ENCODE results near the gene FUCA2. TPM values are rescaled to one million over a fixed set of nuclear protein-coding genes. Genes with fewer than 3 reads are reported as not detected.

Gene FUCA2
- total and polyA plus RNA-seq, 2 donors from 2014 or later: 68.6 to 73.4 TPM

DNA sequence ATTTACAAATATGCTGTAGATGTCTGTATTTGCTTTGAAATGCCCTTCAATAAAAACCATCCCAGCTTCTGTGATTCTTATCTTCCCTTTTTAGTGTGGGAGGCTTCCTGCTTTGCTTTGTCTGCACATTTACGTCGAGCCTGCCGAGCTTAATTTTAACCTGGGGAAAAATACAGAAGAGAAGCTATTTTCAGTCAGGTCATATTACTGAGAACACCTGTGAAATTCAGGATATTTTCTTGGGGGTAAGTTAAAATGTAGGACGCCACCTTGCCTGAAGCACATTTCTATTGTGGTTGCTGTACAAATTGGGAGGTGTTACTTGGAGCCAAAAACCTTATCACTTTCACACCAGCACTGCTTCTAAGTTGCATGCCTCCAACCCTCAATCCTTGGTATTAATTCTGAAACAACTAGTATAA, 43.6 kb upstream of the FUCA2 start:
- H3K27me3 ChIP-seq (ENCODE audit: control insufficient read depth, insufficient read depth, low read length): no peaks in the 10 kb centered on the region
- no peak overlapping the region for H3K27ac ChIP-seq (ENCODE audit: low read depth in 2 of 2, low read length in 2 of 2)
- peak overlapping the region in 1 of 3 donors; percentile 8 for H3K4me3 ChIP-seq (ENCODE audit: low read length in 3 of 3)
- FAIRE-seq (no peak), DNase-seq (no peak)
- no peaks in the 10 kb centered on the region for H3K9me3 ChIP-seq (ENCODE audit: control insufficient read depth in 2 of 3, insufficient read depth in 1 of 3, low read length in 3 of 3)
- TF ChIP-seq CTCF (IDR thresholded peaks at IDR 0.05; ENCODE audit: borderline replicate concordance, extremely low read depth, insufficient read depth): no peak
- no peaks in the 10 kb centered on the region for H3K36me3 ChIP-seq (ENCODE audit: control insufficient read depth in 2 of 3, insufficient read depth in 3 of 3, low read length in 3 of 3)
- no peak overlapping the region for H3K9ac ChIP-seq (ENCODE audit: low read length in 3 of 3)
- no peaks in the 10 kb centered on the region for H3K4me1 ChIP-seq (ENCODE audit: control insufficient read depth in 2 of 3, insufficient read depth in 2 of 3, low read depth in 1 of 3, low read length in 3 of 3)
- intact Hi-C loops (cut with DNase I): no loop called here

DNA sequence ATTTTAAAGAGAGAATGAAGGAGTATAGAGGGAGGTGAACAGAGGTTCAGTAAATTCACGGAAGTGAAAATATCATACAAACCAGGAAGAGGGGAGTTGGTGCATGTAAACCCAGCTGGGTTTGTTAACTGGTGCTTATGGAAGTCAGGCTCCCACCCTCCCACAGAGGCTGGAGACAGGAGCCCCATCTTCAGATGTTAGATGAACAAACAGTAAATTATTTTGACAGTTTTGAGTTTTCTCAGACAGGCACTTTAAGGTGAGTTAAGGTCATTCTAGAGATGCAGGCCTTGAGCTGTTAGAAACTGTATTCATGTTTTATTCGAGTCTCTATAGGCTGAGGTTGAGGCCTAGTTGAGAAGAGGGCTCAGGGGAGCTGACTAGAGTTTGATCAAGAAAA, 41.8 kb upstream of the FUCA2 start:
- Histone ChIP-seq H3K9me3 (ENCODE audit: control insufficient read depth in 2 of 3, insufficient read depth in 1 of 3, low read length in 3 of 3) (no peaks in the 10 kb centered on the region), H3K36me3 (ENCODE audit: control insufficient read depth in 2 of 3, insufficient read depth in 3 of 3, low read length in 3 of 3) (no peaks in the 10 kb centered on the region), H3K27ac (ENCODE audit: low read depth in 2 of 2, low read length in 2 of 2) (no peak overlapping the region), H3K4me3 (ENCODE audit: low read length in 3 of 3) (no peak overlapping the region), H3K9ac (ENCODE audit: low read length in 3 of 3) (no peak overlapping the region), H3K4me1 (ENCODE audit: control insufficient read depth in 2 of 3, insufficient read depth in 2 of 3, low read depth in 1 of 3, low read length in 3 of 3) (no peaks in the 10 kb centered on the region), H3K27me3 (ENCODE audit: control insufficient read depth, insufficient read depth, low read length) (no peaks in the 10 kb centered on the region)
- no peak for TF ChIP-seq CTCF (IDR thresholded peaks at IDR 0.05; ENCODE audit: borderline replicate concordance, extremely low read depth, insufficient read depth)
- intact Hi-C loops (cut with DNase I): no loop called here
- FAIRE-seq (no peak), DNase-seq (no peak)

GRCh38 chr6:143549949-143550268, 38.4 kb upstream of the FUCA2 start:
- no peak for TF ChIP-seq CTCF (IDR thresholded peaks at IDR 0.05; ENCODE audit: borderline replicate concordance, extremely low read depth, insufficient read depth)
- Histone ChIP-seq H3K9me3 (ENCODE audit: control insufficient read depth in 2 of 3, insufficient read depth in 1 of 3, low read length in 3 of 3) (no peaks in the 10 kb centered on the region), H3K27me3 (ENCODE audit: control insufficient read depth, insufficient read depth, low read length) (no peaks in the 10 kb centered on the region), H3K27ac (ENCODE audit: low read depth in 2 of 2, low read length in 2 of 2) (no peak overlapping the region), H3K36me3 (ENCODE audit: control insufficient read depth in 2 of 3, insufficient read depth in 3 of 3, low read length in 3 of 3) (no peaks in the 10 kb centered on the region), H3K4me1 (ENCODE audit: control insufficient read depth in 2 of 3, insufficient read depth in 2 of 3, low read depth in 1 of 3, low read length in 3 of 3) (no peaks in the 10 kb centered on the region), H3K9ac (ENCODE audit: low read length in 3 of 3) (no peak overlapping the region), H3K4me3 (ENCODE audit: low read length in 3 of 3) (no peak overlapping the region)
- no peak for FAIRE-seq
- intact Hi-C loops (cut with DNase I): no loop called here
- no peak for DNase-seq

DNA sequence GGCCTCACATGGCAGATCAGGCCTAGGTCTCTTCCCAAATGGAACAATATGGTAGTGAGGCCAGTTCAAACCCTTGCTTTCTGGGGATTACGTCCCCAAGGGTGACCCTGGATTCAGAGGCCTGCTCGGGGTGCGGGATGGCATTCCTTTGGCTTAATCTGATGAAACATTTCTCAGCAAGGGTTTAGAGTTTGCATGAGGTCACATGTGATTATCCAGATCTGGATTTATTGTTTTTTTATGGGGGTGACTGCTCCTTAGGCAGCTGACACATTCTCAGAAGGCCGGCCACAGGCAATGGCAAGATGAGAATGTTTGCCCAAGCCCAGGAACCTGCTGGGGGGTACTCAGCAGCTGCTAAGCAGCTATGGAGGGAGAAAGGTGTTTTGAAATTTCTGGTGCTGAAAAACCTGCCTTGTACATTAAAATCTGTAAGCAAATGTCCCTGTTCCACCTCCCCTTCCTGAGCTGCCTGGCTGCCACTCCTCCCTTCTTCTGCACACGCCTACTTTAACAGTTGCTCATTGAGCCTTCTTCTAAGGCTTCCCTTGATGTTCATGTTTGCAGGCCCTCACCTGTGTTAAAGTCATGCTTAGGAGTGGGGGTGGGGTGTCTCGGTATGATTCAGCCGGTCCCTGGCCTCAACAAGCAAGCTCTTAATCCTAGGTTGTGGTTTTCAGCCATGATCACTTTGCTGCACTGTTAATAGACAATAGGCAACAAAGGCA, 37.9 kb upstream of the FUCA2 start:
- Histone ChIP-seq H3K4me3 (ENCODE audit: low read length in 3 of 3) (no peak overlapping the region), H3K27me3 (ENCODE audit: control insufficient read depth, insufficient read depth, low read length) (no peaks in the 10 kb centered on the region), H3K36me3 (ENCODE audit: control insufficient read depth in 2 of 3, insufficient read depth in 3 of 3, low read length in 3 of 3) (no peaks in the 10 kb centered on the region), H3K4me1 (ENCODE audit: control insufficient read depth in 2 of 3, insufficient read depth in 2 of 3, low read depth in 1 of 3, low read length in 3 of 3) (no peaks in the 10 kb centered on the region), H3K9me3 (ENCODE audit: control insufficient read depth in 2 of 3, insufficient read depth in 1 of 3, low read length in 3 of 3) (no peaks in the 10 kb centered on the region), H3K9ac (ENCODE audit: low read length in 3 of 3) (no peak overlapping the region), H3K27ac (ENCODE audit: low read depth in 2 of 2, low read length in 2 of 2) (no peak overlapping the region)
- TF ChIP-seq CTCF (IDR thresholded peaks at IDR 0.05; ENCODE audit: borderline replicate concordance, extremely low read depth, insufficient read depth): no peak
- intact Hi-C loops (cut with DNase I): no loop called here
- DNase-seq (no peak), FAIRE-seq (no peak)
